ENCODE data around the gene KCNQ5. TPM values are rescaled to one million over a fixed set of nuclear protein-coding genes. Genes with fewer than 3 reads are reported as not detected.

Gene KCNQ5
- total RNA-seq, 1 donor from 2014 or later, result 1.5 TPM

DNA sequence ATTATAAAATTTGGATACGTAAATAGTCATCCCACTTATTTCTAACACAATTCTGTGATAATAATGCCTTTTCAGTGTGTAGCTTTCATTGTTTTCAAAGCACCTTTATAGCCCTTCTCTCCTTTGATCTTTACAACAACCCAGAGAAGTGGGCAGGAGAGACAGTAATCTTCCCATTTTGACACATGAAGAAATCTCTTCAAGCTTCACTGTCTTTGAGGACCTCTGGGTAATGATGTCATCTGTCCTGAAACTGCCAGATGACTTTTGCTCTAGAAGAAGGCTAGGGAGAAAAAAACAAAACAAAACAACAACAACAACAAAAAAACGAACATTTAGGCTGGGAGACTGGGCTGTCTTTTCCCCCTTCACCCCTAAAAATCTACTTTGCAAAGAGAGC, 203.0 kb downstream of the KCNQ5 start:
- Mint-ChIP-seq H3K9me3 (ENCODE audit: unreplicated experiment) (no peaks in the 10 kb centered on the region), H3K27me3 (ENCODE audit: unreplicated experiment) (no peaks in the 10 kb centered on the region), H3K4me3 (ENCODE audit: unreplicated experiment) (no peak overlapping the region), H3K27ac (ENCODE audit: unreplicated experiment) (no peak overlapping the region), H3K36me3 (ENCODE audit: unreplicated experiment) (no peaks in the 10 kb centered on the region), H3K4me1 (ENCODE audit: low read depth, unreplicated experiment) (peaks cover 1% of the 10 kb centered on the region)
- no peak for DNase-seq
- TF ChIP-seq, protein P1, sequence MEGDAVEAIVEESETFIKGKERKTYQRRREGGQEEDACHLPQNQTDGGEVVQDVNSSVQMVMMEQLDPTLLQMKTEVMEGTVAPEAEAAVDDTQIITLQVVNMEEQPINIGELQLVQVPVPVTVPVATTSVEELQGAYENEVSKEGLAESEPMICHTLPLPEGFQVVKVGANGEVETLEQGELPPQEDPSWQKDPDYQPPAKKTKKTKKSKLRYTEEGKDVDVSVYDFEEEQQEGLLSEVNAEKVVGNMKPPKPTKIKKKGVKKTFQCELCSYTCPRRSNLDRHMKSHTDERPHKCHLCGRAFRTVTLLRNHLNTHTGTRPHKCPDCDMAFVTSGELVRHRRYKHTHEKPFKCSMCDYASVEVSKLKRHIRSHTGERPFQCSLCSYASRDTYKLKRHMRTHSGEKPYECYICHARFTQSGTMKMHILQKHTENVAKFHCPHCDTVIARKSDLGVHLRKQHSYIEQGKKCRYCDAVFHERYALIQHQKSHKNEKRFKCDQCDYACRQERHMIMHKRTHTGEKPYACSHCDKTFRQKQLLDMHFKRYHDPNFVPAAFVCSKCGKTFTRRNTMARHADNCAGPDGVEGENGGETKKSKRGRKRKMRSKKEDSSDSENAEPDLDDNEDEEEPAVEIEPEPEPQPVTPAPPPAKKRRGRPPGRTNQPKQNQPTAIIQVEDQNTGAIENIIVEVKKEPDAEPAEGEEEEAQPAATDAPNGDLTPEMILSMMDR (IDR thresholded peaks at IDR 0.05; ENCODE audit: partially characterized antibody, unreplicated experiment), result no peak

DNA sequence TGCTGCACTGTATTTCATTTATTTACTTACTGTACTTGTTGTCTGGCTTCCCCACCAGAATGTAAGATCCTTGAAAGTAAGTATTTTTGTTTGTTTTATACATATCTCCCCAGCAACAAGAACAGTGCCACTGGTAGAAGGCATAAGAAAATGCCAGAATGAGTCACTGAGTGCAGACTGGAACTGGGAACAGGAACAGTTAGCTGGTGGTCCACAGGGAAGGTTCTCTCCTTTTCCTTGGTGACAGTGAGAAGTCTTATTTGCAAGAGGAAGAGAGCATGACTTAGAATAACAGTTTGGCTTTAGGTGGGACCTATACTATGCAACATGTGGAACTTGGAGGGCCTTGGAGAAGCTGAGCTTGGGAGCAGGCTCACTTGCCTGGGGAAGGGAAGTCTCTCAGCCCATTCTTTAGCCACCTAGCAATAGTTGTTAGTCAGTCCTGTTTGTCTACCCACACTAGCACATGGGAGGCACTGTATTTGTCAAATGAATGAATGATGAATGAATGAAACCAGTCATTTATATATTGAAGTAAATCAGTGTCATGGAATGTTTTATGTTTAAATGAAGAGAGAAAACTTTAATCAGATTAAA, 203.5 kb downstream of the KCNQ5 start:
- Mint-ChIP-seq H3K4me1 (ENCODE audit: low read depth, unreplicated experiment) (peaks cover 1% of the 10 kb centered on the region), H3K36me3 (ENCODE audit: unreplicated experiment) (no peaks in the 10 kb centered on the region)

DNA sequence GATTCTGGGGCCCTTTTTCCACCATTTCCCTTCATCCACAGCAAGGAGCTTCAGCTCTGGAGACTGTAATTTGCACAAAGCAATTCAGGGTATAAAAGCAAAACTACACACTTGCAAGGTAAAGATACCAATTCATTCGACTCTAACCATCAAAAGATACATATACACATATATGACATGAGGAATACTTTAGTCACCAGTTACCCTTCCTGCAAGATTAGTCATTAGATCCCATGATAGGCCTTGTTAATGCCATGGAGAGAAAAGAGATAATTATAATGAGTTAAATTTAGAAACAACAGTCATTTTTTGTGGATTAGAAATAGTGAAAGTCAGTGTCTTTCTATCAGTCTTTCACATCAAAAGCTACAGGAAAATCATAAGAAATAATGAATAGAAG, 204.2 kb downstream of the KCNQ5 start:
- Mint-ChIP-seq H3K9me3 (ENCODE audit: unreplicated experiment) (no peaks in the 10 kb centered on the region), H3K27ac (ENCODE audit: unreplicated experiment) (no peak overlapping the region), H3K27me3 (ENCODE audit: unreplicated experiment) (no peaks in the 10 kb centered on the region), H3K4me3 (ENCODE audit: unreplicated experiment) (no peak overlapping the region), H3K36me3 (ENCODE audit: unreplicated experiment) (no peaks in the 10 kb centered on the region), H3K4me1 (ENCODE audit: low read depth, unreplicated experiment) (peaks cover 1% of the 10 kb centered on the region)
- no peak for DNase-seq
- TF ChIP-seq, protein P1 (IDR thresholded peaks at IDR 0.05; ENCODE audit: partially characterized antibody, unreplicated experiment), result no peak

More for the DNA sequence above, 203.5 kb downstream of the KCNQ5 start:
- H3K4me3 Mint-ChIP-seq (ENCODE audit: unreplicated experiment), result no peak overlapping the region
- H3K27me3 Mint-ChIP-seq (ENCODE audit: unreplicated experiment), result no peaks in the 10 kb centered on the region
- no peaks in the 10 kb centered on the region for H3K9me3 Mint-ChIP-seq (ENCODE audit: unreplicated experiment)
- DNase-seq, result no peak
- H3K27ac Mint-ChIP-seq (ENCODE audit: unreplicated experiment), result no peak overlapping the region
- TF ChIP-seq, protein P1 (IDR thresholded peaks at IDR 0.05; ENCODE audit: partially characterized antibody, unreplicated experiment), result no peak

DNA sequence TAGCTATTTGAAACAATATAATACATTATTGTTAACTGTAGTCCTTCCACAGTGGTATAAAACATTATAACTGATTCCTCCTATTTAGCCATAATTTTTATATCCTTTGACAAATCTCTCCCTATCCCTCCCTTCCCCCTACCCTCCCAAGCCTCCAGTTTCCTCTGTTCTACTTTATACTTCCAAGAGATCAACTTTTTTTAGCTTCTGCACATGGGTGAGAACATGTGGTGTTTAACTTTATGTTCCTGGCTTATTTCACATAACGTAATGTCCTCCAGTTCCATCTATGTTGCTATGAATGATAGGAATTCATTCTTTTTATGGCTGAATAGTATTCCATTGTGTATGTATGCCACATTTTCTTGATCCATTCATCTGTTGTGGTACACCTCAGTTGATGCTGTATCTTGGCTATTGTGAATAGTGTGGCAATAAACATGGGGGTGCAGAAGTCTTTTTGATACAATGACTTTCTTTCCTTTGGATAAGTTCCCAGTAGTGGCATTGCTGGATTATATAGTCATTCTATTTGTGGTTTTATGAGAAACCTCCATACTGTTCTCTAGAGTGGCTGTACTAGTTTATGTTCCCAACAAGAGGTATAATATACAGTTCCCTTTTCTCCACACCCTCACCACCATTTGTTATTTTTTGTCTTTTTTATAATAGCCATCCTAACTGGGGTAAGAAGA, 205.0 kb downstream of the KCNQ5 start:
- H3K27ac Mint-ChIP-seq (ENCODE audit: unreplicated experiment), result no peak overlapping the region
- no peaks in the 10 kb centered on the region for H3K36me3 Mint-ChIP-seq (ENCODE audit: unreplicated experiment)
- TF ChIP-seq, protein P1 (IDR thresholded peaks at IDR 0.05; ENCODE audit: partially characterized antibody, unreplicated experiment), result no peak
- no peak for DNase-seq
- no peaks in the 10 kb centered on the region for H3K9me3 Mint-ChIP-seq (ENCODE audit: unreplicated experiment)
- H3K4me1 Mint-ChIP-seq (ENCODE audit: low read depth, unreplicated experiment), result peaks cover 1% of the 10 kb centered on the region
- H3K27me3 Mint-ChIP-seq (ENCODE audit: unreplicated experiment), result no peaks in the 10 kb centered on the region
- H3K4me3 Mint-ChIP-seq (ENCODE audit: unreplicated experiment), result no peak overlapping the region

DNA sequence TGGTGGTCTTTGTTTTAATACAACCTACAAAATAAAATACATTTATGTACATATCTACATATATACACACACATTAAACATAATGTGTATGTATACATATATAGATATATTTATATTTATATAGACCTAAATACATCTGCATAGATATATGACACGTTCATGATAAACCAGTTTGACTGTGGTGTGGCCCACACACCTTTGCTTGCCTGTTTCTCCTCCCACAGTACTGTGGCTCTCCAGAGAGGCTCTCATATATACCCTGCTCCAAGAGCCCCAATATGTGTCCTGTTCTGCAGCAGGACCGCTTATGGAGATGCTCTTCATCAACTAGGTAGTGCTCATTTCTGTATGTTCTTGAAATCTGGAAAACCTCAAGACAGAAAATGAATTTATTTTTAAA, 207.0 kb downstream of the KCNQ5 start:
- Mint-ChIP-seq H3K36me3 (ENCODE audit: unreplicated experiment) (no peaks in the 10 kb centered on the region), H3K9me3 (ENCODE audit: unreplicated experiment) (no peaks in the 10 kb centered on the region), H3K27me3 (ENCODE audit: unreplicated experiment) (no peaks in the 10 kb centered on the region), H3K4me1 (ENCODE audit: low read depth, unreplicated experiment) (no peaks in the 10 kb centered on the region), H3K4me3 (ENCODE audit: unreplicated experiment) (no peak overlapping the region), H3K27ac (ENCODE audit: unreplicated experiment) (no peak overlapping the region)
- TF ChIP-seq, protein P1 (IDR thresholded peaks at IDR 0.05; ENCODE audit: partially characterized antibody, unreplicated experiment), result no peak
- no peak for DNase-seq
